ENCODE results near the gene PRRX1.

The PRRX1 gene

DNA sequence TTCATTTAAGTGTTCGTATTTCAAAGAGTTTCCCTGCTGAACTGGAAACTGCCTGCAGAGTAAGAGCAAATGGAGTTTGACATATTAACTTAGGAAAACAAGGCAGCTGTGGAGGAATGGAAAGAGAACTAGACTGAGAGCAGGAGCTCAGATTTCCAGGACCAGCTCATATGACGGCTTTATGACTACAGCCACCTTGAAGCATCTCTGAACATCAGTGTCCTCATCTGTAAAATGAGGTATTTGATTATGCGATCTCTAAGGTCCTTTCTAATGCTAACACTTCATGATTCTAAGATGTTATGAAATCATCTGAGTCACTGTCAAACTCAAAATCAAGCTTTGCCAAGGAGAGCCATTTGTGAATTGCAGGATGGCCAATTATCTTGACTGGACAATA, 112.3 kb downstream of the PRRX1 start:
- TF ChIP-seq MAX (IDR thresholded peaks at IDR 0.05) (no peak), TCF12 (IDR thresholded peaks at IDR 0.05; ENCODE audit: low read depth) (no peak), ZBTB7A (IDR thresholded peaks at IDR 0.05; ENCODE audit: low read depth) (no peak), REST (IDR thresholded peaks at IDR 0.05; ENCODE audit: low read depth) (no peak)

DNA sequence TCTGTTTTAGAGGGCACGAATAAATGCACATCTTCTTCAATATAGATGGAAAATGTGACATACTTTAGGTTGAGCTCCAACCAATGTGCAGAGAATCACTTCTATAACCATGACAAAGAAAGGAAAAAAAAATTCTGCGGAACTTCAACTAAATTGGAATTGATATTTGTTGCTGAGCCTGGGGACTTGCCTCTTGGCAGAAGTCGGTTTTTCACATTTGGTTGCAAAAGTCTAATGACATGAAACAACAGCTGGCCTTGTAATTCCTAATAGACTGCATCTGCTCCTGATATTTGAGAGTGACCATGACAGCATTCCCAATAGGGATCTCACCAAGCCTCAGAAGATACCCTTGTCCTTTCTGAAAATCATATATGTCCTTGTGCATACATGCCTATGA, 112.8 kb downstream of the PRRX1 start:
- TF ChIP-seq TCF12 (IDR thresholded peaks at IDR 0.05; ENCODE audit: low read depth), result no peak
- TF ChIP-seq CREB1 (IDR thresholded peaks at IDR 0.05; ENCODE audit: low read depth), result no peak
- TF ChIP-seq ZBTB7A (IDR thresholded peaks at IDR 0.05; ENCODE audit: low read depth), result no peak
- no peak for TF ChIP-seq EP300 (IDR thresholded peaks at IDR 0.05; ENCODE audit: borderline replicate concordance)
- no peak for TF ChIP-seq TEAD4 (IDR thresholded peaks at IDR 0.05)
- no peak for TF ChIP-seq EGR1 (IDR thresholded peaks at IDR 0.05)
- no peak for TF ChIP-seq FOXM1 (IDR thresholded peaks at IDR 0.05; ENCODE audit: borderline replicate concordance, low read depth)
- TF ChIP-seq RAD21 (IDR thresholded peaks at IDR 0.05; ENCODE audit: low read depth), result no peak
- TF ChIP-seq CEBPB (IDR thresholded peaks at IDR 0.05), result no peak
- TF ChIP-seq YY1 (IDR thresholded peaks at IDR 0.05; ENCODE audit: low read depth), result no peak
- TF ChIP-seq REST (IDR thresholded peaks at IDR 0.05; ENCODE audit: low read depth), result no peak
- TF ChIP-seq NFIC (IDR thresholded peaks at IDR 0.05), result no peak
